ENCODE results near the gene MMAB.
"Not testable (repeated sequence)": the region's sequence is repeated elsewhere in the genome, so short reads cannot be mapped to it uniquely, and the experiment has no call there.

The MMAB gene

GRCh38 chr12:109573029-109573913, at the start of gene MMAB, which contains the start of gene MVK:
Gene MMAB (minus strand): TSS chr12:109573504. CDS start chr12:109573480, 24 bp downstream.
Gene MVK (plus strand): TSS chr12:109573794. CDS start chr12:109574823, 1,029 bp downstream.
- peak; percentile 99 for DNase-seq

- DNase-seq, result no peak
Measured at GRCh38 chr12:109621901-109622364, 48.6 kb upstream of the MMAB start.

DNA sequence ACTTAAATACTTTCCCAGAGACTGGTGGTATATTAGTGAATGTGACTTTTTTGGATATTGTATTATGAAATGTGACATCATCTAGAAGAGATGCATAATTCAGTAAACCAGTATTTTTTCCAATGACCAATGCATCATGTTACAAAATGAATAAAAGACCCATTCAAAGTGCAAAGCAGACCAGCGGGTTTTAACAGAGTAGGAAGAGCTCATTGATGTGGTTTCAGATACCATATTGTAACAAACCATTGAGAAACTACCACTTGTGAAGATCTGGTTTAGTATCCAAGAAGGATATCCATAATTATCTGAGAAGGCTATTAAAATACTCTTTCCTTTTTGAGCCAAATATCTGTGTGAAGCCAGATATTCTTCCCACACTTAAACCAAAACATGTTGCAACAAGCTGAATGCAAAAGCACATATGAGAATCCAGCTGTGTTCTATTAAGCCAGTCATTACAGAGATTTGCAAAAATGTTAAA, 47.9 kb upstream of the MMAB start:
- DNase-seq, result no peak

DNA sequence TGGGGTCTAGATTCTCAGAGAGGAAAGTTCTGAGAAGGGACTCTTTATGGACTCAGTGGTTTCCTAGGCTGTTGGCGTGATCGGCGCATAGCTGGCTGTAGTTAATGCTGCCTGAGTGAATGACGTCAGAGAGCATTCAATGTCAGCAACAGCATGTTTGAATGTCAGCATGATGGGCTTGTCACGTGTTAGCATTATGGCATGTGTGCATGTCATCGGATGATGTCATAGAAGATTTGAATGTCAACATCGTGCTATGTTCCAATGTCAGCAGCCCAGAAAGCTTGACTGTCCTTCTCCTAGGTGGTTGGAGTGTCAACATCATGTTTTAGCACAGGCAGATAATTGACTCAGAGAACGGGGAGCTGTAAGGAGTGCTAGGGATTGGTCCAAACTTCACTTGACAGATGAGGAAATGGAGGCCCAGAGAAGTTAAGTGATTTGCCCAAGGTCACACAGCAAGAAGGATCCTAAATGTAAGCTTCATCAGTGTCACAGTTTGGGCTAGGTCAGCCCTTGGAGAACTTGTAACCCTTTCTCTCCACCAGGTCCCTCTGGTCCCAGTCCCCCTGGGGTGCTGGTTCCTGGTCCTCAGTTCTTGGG, 45.8 kb upstream of the MMAB start:
- no peak for DNase-seq

DNA sequence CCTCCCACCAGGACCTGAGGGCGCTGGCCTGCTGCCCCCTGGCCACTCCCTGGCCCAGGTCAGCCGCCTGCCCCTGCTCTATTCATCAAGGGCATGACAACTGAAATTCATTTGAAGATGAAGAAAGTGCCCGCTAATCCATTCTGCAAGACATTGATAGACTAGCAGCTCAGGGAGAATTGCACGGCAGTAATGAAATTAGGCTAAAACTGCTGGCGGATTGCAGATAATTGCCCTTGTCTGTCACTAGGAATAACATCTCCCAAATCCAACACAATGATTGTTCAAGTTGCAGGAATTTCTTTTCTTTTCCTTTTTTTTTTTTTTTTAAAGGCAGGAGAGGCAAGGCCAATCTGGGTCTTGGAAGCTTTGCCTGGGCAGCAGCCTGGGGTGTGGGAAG, 44.8 kb upstream of the MMAB start:
- no peak for DNase-seq

GRCh38 chr12:109617491-109617890, 44.2 kb upstream of the MMAB start:
- no peak for DNase-seq

GRCh38 chr12:109615556-109616229, 42.4 kb upstream of the MMAB start:
- no peak for DNase-seq

DNA sequence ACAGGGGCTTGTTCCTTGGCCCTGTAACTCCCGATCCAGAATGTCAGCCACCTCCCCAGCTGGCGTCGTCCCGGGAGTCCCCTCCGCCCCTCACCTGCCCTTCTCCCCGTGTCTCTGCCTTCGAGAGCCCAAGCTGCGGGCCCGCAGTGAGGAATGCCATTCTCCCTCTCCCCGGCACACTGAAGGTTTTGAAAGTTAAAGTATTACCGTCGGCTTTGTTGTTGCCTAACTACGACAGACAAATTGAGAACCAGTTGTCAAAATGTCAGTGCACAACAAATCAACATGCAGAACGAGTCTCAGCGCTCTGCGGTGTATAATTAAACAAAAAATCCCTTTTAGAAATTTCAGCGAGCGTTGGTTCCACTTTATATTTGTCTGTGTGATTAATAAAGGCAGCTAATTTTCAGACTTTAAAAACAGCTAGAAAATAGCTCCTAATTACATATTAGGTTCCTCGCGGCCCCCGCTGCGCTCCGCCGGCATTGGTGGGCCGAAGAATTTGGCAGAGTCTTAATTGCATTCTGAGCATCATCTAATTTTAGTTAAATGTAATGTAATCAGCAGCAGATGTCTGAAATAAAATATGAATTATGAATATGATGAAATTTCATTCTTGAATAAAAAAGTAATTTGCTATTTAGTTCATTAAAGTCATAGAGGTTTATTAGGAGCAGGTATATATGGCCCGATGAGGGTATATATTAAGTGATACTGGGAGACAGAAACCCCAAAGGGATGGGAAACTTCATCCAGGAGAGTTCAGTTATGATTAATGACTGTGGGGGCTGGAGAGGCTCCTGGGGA, 40.5 kb upstream of the MMAB start:
- DNase-seq, result no peak

- no peak for DNase-seq
Measured at GRCh38 chr12:109612975-109613502, 39.7 kb upstream of the MMAB start.

GRCh38 chr12:109612003-109612402, 38.7 kb upstream of the MMAB start:
- no peak for DNase-seq

GRCh38 chr12:109611223-109611622, 37.9 kb upstream of the MMAB start:
- DNase-seq, result no peak

GRCh38 chr12:109610523-109610922, 37.2 kb upstream of the MMAB start:
- no peak for DNase-seq

- no peak for DNase-seq
Measured at GRCh38 chr12:109609342-109609741, 36.0 kb upstream of the MMAB start.

DNA sequence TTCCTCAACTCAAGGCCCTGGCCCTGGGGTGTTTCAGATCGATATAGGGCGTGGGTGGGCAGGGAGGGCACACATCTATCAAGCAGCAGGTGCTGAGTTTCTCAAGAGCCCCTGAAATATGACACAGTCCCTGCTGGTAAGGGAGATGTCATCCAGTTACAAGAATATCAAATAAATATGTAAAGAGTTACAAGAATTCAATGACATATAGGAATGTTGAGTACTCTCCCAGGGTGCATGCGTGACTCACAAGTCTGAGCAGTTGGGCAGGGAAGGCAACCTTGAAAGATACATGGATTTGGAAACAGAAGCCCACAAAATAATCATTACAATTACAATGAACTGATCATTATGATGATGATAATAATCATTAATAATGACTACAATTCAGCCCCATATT, 35.5 kb upstream of the MMAB start:
- DNase-seq, result no peak

DNA sequence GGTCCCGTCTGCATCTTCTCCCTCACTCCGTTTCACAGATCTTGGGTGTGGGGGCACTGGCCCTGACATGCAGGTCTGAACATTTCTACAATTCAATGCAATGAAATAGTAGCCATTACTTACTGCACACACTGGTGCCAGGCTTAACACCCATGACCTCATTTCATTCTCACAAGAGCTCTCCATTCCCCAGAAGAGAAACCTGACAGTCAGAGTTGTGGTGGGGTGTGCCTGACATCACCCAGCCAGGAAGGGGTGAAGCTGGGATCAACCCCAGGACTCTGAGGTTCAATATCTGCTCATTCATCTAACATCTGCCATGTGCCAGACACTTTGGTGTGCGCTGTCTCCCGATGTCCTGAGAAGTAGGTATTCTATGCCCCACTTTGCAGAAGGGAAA, 35.0 kb upstream of the MMAB start:
- no peak for DNase-seq

DNA sequence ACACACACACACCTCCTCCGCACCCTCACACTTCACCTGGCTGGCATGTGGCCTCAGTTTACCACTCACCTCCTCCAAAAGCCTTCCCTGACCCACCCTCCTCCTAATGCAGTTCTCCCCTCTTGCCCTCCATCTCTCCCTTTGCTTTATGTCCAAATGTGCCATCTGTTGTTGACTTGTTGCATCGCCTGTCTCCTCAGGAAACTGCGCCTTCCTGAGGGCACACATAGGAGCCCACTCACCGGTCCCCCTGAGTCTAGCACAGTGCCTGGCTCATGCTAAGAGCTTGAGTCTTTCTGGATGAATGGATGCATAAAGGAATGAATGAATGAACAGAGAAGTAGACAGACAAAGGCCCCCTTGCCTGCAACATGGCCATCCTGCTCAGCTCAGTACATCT, 34.3 kb upstream of the MMAB start:
- DNase-seq, result no peak

GRCh38 chr12:109606320-109607028, 33.2 kb upstream of the MMAB start:
- DNase-seq, result no peak

DNA sequence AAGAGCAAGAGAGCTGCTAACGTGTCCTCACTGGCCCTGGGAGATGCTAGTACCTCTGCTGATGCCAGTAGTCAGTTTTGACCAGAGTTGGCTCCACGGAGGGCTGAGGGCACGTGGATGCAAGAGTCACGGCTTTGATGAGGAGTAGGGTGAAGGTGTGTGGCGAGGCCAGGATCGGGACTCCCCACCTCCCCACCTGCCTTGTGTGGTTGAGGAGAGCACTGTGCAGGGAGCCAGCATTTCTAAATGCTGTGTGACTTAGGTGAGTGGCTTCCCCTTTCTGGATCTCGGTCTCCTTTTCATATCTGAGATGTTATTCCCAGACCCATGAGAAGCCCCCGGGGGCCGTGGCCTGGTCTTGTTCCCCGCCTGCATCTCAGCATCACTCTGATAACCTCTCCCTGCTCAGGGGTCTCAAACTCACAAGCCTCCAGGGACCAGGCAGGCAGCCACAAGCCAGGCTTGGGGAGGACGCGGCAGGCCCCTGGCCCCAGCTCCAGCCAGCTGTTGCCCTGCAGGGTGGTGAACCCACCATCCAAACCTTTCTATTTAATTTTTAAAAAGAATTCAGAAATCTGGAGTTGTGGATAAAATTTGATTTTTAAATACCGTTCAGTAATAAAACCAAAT, 32.4 kb upstream of the MMAB start:
- DNase-seq, result no peak

DNA sequence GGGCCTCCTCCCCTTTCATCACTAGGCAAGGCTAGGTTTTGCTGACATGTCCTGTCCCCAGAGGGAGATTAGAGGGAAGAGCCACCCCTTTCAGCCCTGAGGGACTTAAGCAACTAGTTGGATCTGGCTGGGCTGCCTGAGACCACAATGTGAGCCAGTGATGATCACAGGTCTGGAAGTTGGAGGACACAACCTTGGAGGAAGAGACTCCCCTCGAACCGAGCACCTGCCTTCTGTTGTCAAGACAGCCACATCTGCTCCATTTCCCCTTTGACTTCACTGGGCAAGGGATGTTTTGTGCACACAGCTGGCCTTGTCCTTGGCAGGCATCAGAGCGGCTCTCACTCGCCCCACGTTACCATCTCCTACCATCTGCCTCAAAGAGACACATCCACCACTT, 31.7 kb upstream of the MMAB start:
- DNase-seq, result no peak

GRCh38 chr12:109604132-109604585, 30.9 kb upstream of the MMAB start:
- no peak for DNase-seq

- not testable (repeated sequence) for DNase-seq
Measured at GRCh38 chr12:109602132-109602531, 28.8 kb upstream of the MMAB start.
